ENCODE results near the gene LILRB2. TPM values are rescaled to one million over a fixed set of nuclear protein-coding genes. Genes with fewer than 3 reads are reported as not detected.

LILRB2 gene
- total RNA-seq, 1 experiment from 2014 or later = not detected

DNA sequence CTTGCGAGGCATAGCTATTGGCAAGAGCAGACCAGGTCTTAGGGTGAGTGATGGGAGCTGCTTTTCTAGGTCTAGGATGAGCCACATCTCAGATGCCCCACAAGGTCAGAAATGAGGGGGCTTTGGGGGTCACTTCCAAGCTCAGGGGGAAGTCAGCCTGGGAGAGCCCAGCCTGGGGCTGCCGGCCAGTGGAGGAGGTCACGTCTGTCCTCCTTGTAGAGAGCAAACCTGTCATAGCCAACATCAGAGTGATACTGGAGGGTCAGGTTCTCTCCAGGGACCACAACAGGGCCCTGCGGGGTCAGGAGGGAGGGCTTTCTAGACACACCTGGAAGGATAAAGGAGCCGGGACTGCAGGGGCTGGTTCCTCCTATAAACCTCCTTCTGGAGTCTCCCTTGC, 29.6 kb upstream of the LILRB2 start:
- H3K4me3 Mint-ChIP-seq (ENCODE audit: unreplicated experiment) = no peak overlapping the region
- ChIA-PET CTCF (interaction anchor here (0.9 kb wide), 1 partner anchor 14 kb away, joined by 3 read pairs; no protein-coding TSS in a partner anchor), POLR2A (no interaction called here)
- no peaks in the 10 kb centered on the region for H3K4me1 Mint-ChIP-seq (ENCODE audit: insufficient read depth, unreplicated experiment)
- TF ChIP-seq CTCF (IDR thresholded peaks at IDR 0.05; ENCODE audit: unreplicated experiment) = no peak
- no peak for DNase-seq (ENCODE audit: unreplicated experiment)
- H3K27ac Mint-ChIP-seq (ENCODE audit: low read depth, unreplicated experiment) = no peak overlapping the region
- intact Hi-C loops (cut with micrococcal nuclease) = no loop called here
- no peaks in the 10 kb centered on the region for H3K9me3 Mint-ChIP-seq (ENCODE audit: unreplicated experiment)
- no peaks in the 10 kb centered on the region for H3K36me3 Mint-ChIP-seq (ENCODE audit: insufficient read depth, unreplicated experiment)
- no TSS peak for BruUV-seq (replicated peaks)
- H3K27me3 Mint-ChIP-seq (ENCODE audit: insufficient read depth, unreplicated experiment) = peaks cover 45% of the 10 kb centered on the region

GRCh38 chr19:54309811-54310210, 28.9 kb upstream of the LILRB2 start:
- Mint-ChIP-seq H3K9me3 (ENCODE audit: unreplicated experiment) (peaks cover 2% of the 10 kb centered on the region), H3K27me3 (ENCODE audit: insufficient read depth, unreplicated experiment) (peaks cover 45% of the 10 kb centered on the region), H3K4me1 (ENCODE audit: insufficient read depth, unreplicated experiment) (no peaks in the 10 kb centered on the region), H3K27ac (ENCODE audit: low read depth, unreplicated experiment) (no peak overlapping the region), H3K36me3 (ENCODE audit: insufficient read depth, unreplicated experiment) (no peaks in the 10 kb centered on the region), H3K4me3 (ENCODE audit: unreplicated experiment) (no peak overlapping the region)
- no peak for TF ChIP-seq CTCF (IDR thresholded peaks at IDR 0.05; ENCODE audit: unreplicated experiment)
- intact Hi-C loops (cut with micrococcal nuclease) = no loop called here
- CTCF ChIA-PET = no interaction called here
- no TSS peak for BruUV-seq (replicated peaks)
- no peak for DNase-seq (ENCODE audit: unreplicated experiment)
- POLR2A ChIA-PET = no interaction called here

DNA sequence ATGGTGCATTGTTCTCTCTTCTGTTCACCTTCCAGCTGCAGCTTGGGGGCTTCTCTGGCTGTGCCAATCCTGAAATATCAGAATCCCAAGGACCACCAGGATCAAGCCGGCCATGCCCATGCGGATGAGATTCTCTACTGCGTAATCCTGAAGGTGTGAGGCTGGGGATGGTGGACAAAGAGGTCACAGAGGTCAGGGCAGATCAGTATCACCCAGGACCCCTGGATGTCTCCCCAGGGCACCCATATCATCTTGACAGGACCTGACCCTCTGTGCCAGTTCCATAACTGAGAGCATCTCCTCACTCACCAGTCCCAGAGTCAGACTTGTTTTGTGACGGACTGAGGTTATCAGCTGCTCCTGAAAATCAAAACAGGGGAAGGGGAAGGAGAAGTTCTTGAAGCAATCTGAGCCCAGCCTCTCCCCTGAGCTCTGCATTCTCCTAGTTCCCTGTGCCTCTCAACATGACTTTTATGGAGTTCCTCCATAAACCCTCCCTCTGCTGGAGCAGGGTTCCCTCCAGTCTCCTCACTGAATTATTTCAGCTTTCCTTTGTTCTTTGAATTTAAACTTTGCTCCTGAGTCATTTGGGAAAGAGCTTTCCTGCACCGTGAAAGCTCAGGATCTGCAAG, 26.6 kb upstream of the LILRB2 start:
- ChIA-PET CTCF (interaction anchor here (0.6 to 0.9 kb wide), 4 partner anchors 17 to 74 kb away, joined by 3 read pairs; no protein-coding TSS in a partner anchor), POLR2A (no interaction called here)
- Mint-ChIP-seq H3K9me3 (ENCODE audit: unreplicated experiment) (peaks cover 8% of the 10 kb centered on the region), H3K36me3 (ENCODE audit: insufficient read depth, unreplicated experiment) (no peaks in the 10 kb centered on the region), H3K4me3 (ENCODE audit: unreplicated experiment) (no peak overlapping the region), H3K4me1 (ENCODE audit: insufficient read depth, unreplicated experiment) (no peaks in the 10 kb centered on the region), H3K27ac (ENCODE audit: low read depth, unreplicated experiment) (no peak overlapping the region), H3K27me3 (ENCODE audit: insufficient read depth, unreplicated experiment) (peaks cover 30% of the 10 kb centered on the region)
- no peak for DNase-seq (ENCODE audit: unreplicated experiment)
- no peak for TF ChIP-seq CTCF (IDR thresholded peaks at IDR 0.05; ENCODE audit: unreplicated experiment)
- no TSS peak for BruUV-seq (replicated peaks)
- intact Hi-C loops (cut with micrococcal nuclease) = no loop called here

GRCh38 chr19:54305141-54305540, 24.2 kb upstream of the LILRB2 start:
- no peak for TF ChIP-seq CTCF (IDR thresholded peaks at IDR 0.05; ENCODE audit: unreplicated experiment)
- Mint-ChIP-seq H3K36me3 (ENCODE audit: insufficient read depth, unreplicated experiment) (no peaks in the 10 kb centered on the region), H3K27me3 (ENCODE audit: insufficient read depth, unreplicated experiment) (peaks cover 31% of the 10 kb centered on the region), H3K4me1 (ENCODE audit: insufficient read depth, unreplicated experiment) (no peaks in the 10 kb centered on the region), H3K9me3 (ENCODE audit: unreplicated experiment) (peaks cover 8% of the 10 kb centered on the region), H3K4me3 (ENCODE audit: unreplicated experiment) (no peak overlapping the region), H3K27ac (ENCODE audit: low read depth, unreplicated experiment) (no peak overlapping the region)
- intact Hi-C loops (cut with micrococcal nuclease) = no loop called here
- CTCF ChIA-PET = no interaction called here
- BruUV-seq (replicated peaks) = no TSS peak
- POLR2A ChIA-PET = no interaction called here
- DNase-seq (ENCODE audit: unreplicated experiment) = no peak

All from MCF 10A (cell line).